H9 (cell line): ENCODE measurements around the gene TRIM52. TPM values are rescaled to one million over a fixed set of nuclear protein-coding genes. Genes with fewer than 3 reads are reported as not detected.

Experiments used
- DNase-seq: peaks from one replicate; pipeline ENCODE4 v3.0.0-alpha.2; 2017
- H2AFZ ChIP-seq: one replicate; pipeline ENCODE4 v1.6.1; 2013; ENCODE audit warnings: mild to moderate bottlenecking, low read length, control low read depth, moderate library complexity
- H2AK5ac ChIP-seq: 2 replicates; pipeline ENCODE4 v1.6.1; 2013; ENCODE audit warnings: low read length, control low read depth, mixed read lengths; ENCODE audit not compliant: insufficient read length
- H2BK120ac ChIP-seq: one replicate; pipeline ENCODE4 v1.6.1; 2013; ENCODE audit warnings: low read depth, mild to moderate bottlenecking, low read length, control low read depth, inconsistent platforms; ENCODE audit not compliant: poor library complexity, severe bottlenecking
- H2BK12ac ChIP-seq: 2 replicates; pipeline ENCODE4 v1.6.1; 2013; ENCODE audit warnings: low read length, control low read depth, mixed read lengths, low read depth; ENCODE audit not compliant: insufficient read length
- H2BK15ac ChIP-seq: 2 replicates; pipeline ENCODE4 v1.6.1; 2013; ENCODE audit warnings: low read depth, low read length, control low read depth
- H2BK20ac ChIP-seq: one replicate; pipeline ENCODE4 v1.6.1; 2013; ENCODE audit warnings: low read depth, mild to moderate bottlenecking, low read length, control low read depth, inconsistent platforms; ENCODE audit not compliant: poor library complexity, severe bottlenecking
- H2BK5ac ChIP-seq: 2 replicates; pipeline ENCODE4 v1.6.1; 2013; ENCODE audit warnings: low read length, control low read depth, mixed read lengths; ENCODE audit not compliant: insufficient read length
- H3K14ac ChIP-seq: 2 replicates; pipeline ENCODE4 v1.6.1; 2013; ENCODE audit warnings: low read length, control low read depth; ENCODE audit not compliant: insufficient read depth
- H3K18ac ChIP-seq: 2 replicates; pipeline ENCODE4 v1.6.1; 2013; ENCODE audit warnings: low read depth, mild to moderate bottlenecking, mixed read lengths, low read length, control low read depth; ENCODE audit not compliant: insufficient read length
- H3K23ac ChIP-seq: 2 replicates; pipeline ENCODE4 v1.6.1; 2013; ENCODE audit warnings: low read length, control low read depth, mixed read lengths, low read depth; ENCODE audit not compliant: insufficient read length
- H3K23me2 ChIP-seq: 2 replicates; pipeline ENCODE4 v1.6.1; 2013; ENCODE audit warnings: low read depth, mild to moderate bottlenecking, mixed read lengths, low read length, control low read depth; ENCODE audit not compliant: insufficient read length, poor library complexity, severe bottlenecking
- H3K27ac ChIP-seq: 2 replicates; pipeline ENCODE4 v1.5.1; 2013; ENCODE audit warnings: low read length, control low read depth, mixed read lengths, low read depth; ENCODE audit not compliant: insufficient read length
- H3K27me3 ChIP-seq: 2 replicates; pipeline ENCODE4 v1.6.1; 2013; ENCODE audit warnings: low read length, control low read depth, inconsistent platforms; ENCODE audit not compliant: insufficient read depth
- H3K4ac ChIP-seq: 2 replicates; pipeline ENCODE4 v1.6.1; 2013; ENCODE audit warnings: low read depth, mild to moderate bottlenecking, control low read depth, inconsistent platforms, low read length, moderate library complexity
- H3K4me1 ChIP-seq: 2 replicates; pipeline ENCODE4 v1.6.1; 2013; ENCODE audit warnings: low read length, control low read depth, inconsistent platforms; ENCODE audit not compliant: insufficient read depth
- H3K4me2 ChIP-seq: 2 replicates; pipeline ENCODE4 v1.6.1; 2013; ENCODE audit warnings: low read length, control low read depth, mixed read lengths; ENCODE audit not compliant: insufficient read length, insufficient read depth
- H3K56ac ChIP-seq: 2 replicates; pipeline ENCODE4 v1.6.1; 2013; ENCODE audit warnings: low read depth, mild to moderate bottlenecking, mixed read lengths, low read length, control low read depth; ENCODE audit not compliant: insufficient read length
- H3K79me1 ChIP-seq: 2 replicates; pipeline ENCODE4 v1.6.1; 2013; ENCODE audit warnings: low read depth, mild to moderate bottlenecking, moderate library complexity, low read length, control low read depth, inconsistent platforms; ENCODE audit not compliant: insufficient read depth, poor library complexity, severe bottlenecking
- H3K79me2 ChIP-seq: 2 replicates; pipeline ENCODE4 v1.6.1; 2013; ENCODE audit warnings: low read length, control low read depth, inconsistent platforms; ENCODE audit not compliant: insufficient read depth
- H3K9ac ChIP-seq: 2 replicates; pipeline ENCODE4 v1.6.1; 2013; ENCODE audit warnings: low read length, control low read depth, mixed read lengths; ENCODE audit not compliant: insufficient read length; ENCODE audit errors: extremely low read depth
- H3K9me3 ChIP-seq: one replicate; pipeline ENCODE4 v1.6.1; 2013; ENCODE audit warnings: low read depth, low read length, inconsistent platforms; ENCODE audit not compliant: control insufficient read depth
- H3T11ph ChIP-seq: one replicate; pipeline ENCODE4 v1.6.1; 2013; ENCODE audit warnings: mild to moderate bottlenecking, low read length, control low read depth, inconsistent platforms
- H4K20me1 ChIP-seq: one replicate; pipeline ENCODE4 v1.6.1; 2013; ENCODE audit not compliant: control insufficient read depth, insufficient read length, insufficient read depth
- H4K5ac ChIP-seq: 2 replicates; pipeline ENCODE4 v1.6.1; 2013; ENCODE audit warnings: low read depth, mild to moderate bottlenecking, mixed read lengths, low read length, control low read depth; ENCODE audit not compliant: insufficient read length
- H4K8ac ChIP-seq: replicated peaks from 2 replicates; pipeline ENCODE4 v1.6.1; 2013; ENCODE audit warnings: low read length, control low read depth, mixed read lengths, low read depth; ENCODE audit not compliant: insufficient read length
- H4K91ac ChIP-seq: 2 replicates; pipeline ENCODE4 v1.6.1; 2013; ENCODE audit warnings: low read depth, mild to moderate bottlenecking, moderate library complexity, mixed read lengths, low read length, control low read depth; ENCODE audit not compliant: insufficient read length
- H3K27ac Mint-ChIP-seq, 3 experiments: 2 replicates in 2 of 3; 3 replicates in 1 of 3; pipeline ENCODE4 v1.8.0; 2020 to 2021; ENCODE audit warnings: mixed read lengths in 3 of 3, mild to moderate bottlenecking in 1 of 3, moderate library complexity in 1 of 3
- H3K27me3 Mint-ChIP-seq: 2 replicates; pipeline ENCODE4 v1.8.0; 2021; ENCODE audit warnings: low read depth, mild to moderate bottlenecking, moderate library complexity, mixed read lengths
- H3K36me3 Mint-ChIP-seq, 3 experiments: 2 replicates in 2 of 3; 3 replicates in 1 of 3; pipeline ENCODE4 v1.8.0; 2020 to 2021; ENCODE audit warnings: low read depth in 3 of 3, mixed read lengths in 3 of 3; ENCODE audit not compliant: insufficient read depth in 1 of 3
- H3K4me1 Mint-ChIP-seq, 2 experiments: 2 replicates each; pipeline ENCODE4 v1.8.0; 2020; ENCODE audit warnings: mixed read lengths in 2 of 2
- H3K4me3 Mint-ChIP-seq, 2 experiments: 2 replicates in 1 of 2; 3 replicates in 1 of 2; pipeline ENCODE4 v1.8.0; 2020 to 2021; ENCODE audit warnings: mild to moderate bottlenecking in 2 of 2, mixed read lengths in 2 of 2, moderate library complexity in 1 of 2
- H3K9me3 Mint-ChIP-seq, 2 experiments: 2 replicates in 1 of 2; 3 replicates in 1 of 2; pipeline ENCODE4 v1.8.0; 2020; ENCODE audit warnings: mild to moderate bottlenecking in 2 of 2, mixed read lengths in 2 of 2, moderate library complexity in 1 of 2
- WGBS: extraction: QIAGEN DNeasy Blood & Tissue Kit; methylation state at CpG from one replicate; pipeline ENCODE4 v1.1.7; 2013; ENCODE audit warnings: missing lambda C conversion rate, low lambda C conversion rate, mixed read lengths; ENCODE audit not compliant: insufficient read length; ENCODE audit errors: extremely low coverage; 5-methylcytosine and 5-hydroxymethylcytosine counted together
- total RNA-seq: library from RNA; stranded (reverse); gene quantifications from 2 replicates; pipeline ENCODE4 v1.2.1, GENCODE V29; 2021
- TF ChIP-seq, protein P1 (sequence below): fragments of 200-600 bp; sonication (generic); conservative IDR thresholded peaks from 3 replicates; pipeline ENCODE4 v1.8.0; 2021; ENCODE audit warnings: antibody characterized with exemption, mild to moderate bottlenecking

The TRIM52 gene
- total RNA-seq, 1 experiment from 2014 or later = 5.1 TPM

DNA sequence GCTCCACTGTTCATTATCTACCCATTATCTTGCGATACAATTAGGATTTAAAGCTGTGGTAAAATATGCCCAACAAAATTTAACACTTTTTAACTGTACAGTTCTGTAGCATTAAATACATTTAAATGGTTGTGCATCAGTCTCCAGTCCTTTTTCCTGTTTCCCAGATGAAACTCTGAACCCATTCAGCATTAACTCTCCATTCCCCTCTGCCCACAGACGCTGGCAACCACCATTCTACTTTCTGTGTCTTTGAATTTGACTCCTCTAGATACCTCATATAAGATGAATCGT, 53.0 kb downstream of the TRIM52 start:
- no peak overlapping the region for H2BK120ac ChIP-seq
- no peaks in the 10 kb centered on the region for H4K20me1 ChIP-seq
- peaks cover 29% of the 10 kb centered on the region for H3K27me3 ChIP-seq
- H3K9ac ChIP-seq = no peak overlapping the region
- H2AFZ ChIP-seq = no peak overlapping the region
- H2BK5ac ChIP-seq = no peak overlapping the region
- no peak overlapping the region for H3K4ac ChIP-seq
- H3K14ac ChIP-seq = no peak overlapping the region
- no peak overlapping the region for H2BK12ac ChIP-seq
- WGBS = no CpG with 5 or more reads among the region's 3 CpGs
- no peak overlapping the region for H3K4me2 ChIP-seq
- H4K8ac ChIP-seq = no peak overlapping the region
- H3K23me2 ChIP-seq = peaks cover 26% of the 10 kb centered on the region
- H3K56ac ChIP-seq = no peak overlapping the region
- no peaks in the 10 kb centered on the region for H3K79me2 ChIP-seq
- H3T11ph ChIP-seq = no peak overlapping the region
- Mint-ChIP-seq H3K9me3 (peaks cover 11 to 16% of the 10 kb centered on the region in 2 experiments; a peak in 3 of 5 replicates), H3K27ac (no peak overlapping the region), H3K4me1 (peaks cover 19 to 33% of the 10 kb centered on the region in 2 experiments), H3K27me3 (peaks cover 47% of the 10 kb centered on the region), H3K4me3 (peak overlapping the region; percentile 92 to 99; a peak in 4 of 5 replicates), H3K36me3 (peaks cover 0 to 8% (median 0%) of the 10 kb centered on the region in 3 experiments; a peak in 2 of 7 replicates)
- H3K4me1 ChIP-seq = no peaks in the 10 kb centered on the region
- no peak overlapping the region for H2BK15ac ChIP-seq
- no peak overlapping the region for H3K27ac ChIP-seq
- no peak overlapping the region for H4K5ac ChIP-seq
- no peaks in the 10 kb centered on the region for H3K79me1 ChIP-seq
- H3K9me3 ChIP-seq = no peaks in the 10 kb centered on the region
- no peak overlapping the region for H4K91ac ChIP-seq
- H3K18ac ChIP-seq = no peak overlapping the region
- TF ChIP-seq, protein P1, sequence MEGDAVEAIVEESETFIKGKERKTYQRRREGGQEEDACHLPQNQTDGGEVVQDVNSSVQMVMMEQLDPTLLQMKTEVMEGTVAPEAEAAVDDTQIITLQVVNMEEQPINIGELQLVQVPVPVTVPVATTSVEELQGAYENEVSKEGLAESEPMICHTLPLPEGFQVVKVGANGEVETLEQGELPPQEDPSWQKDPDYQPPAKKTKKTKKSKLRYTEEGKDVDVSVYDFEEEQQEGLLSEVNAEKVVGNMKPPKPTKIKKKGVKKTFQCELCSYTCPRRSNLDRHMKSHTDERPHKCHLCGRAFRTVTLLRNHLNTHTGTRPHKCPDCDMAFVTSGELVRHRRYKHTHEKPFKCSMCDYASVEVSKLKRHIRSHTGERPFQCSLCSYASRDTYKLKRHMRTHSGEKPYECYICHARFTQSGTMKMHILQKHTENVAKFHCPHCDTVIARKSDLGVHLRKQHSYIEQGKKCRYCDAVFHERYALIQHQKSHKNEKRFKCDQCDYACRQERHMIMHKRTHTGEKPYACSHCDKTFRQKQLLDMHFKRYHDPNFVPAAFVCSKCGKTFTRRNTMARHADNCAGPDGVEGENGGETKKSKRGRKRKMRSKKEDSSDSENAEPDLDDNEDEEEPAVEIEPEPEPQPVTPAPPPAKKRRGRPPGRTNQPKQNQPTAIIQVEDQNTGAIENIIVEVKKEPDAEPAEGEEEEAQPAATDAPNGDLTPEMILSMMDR = no peak
- no peak overlapping the region for H3K23ac ChIP-seq
- no peak overlapping the region for H2AK5ac ChIP-seq
- no peak for DNase-seq
- H2BK20ac ChIP-seq = no peak overlapping the region
